HG03439 (cell line): ENCODE measurements around the gene PAQR8.
A peak's percentile ranks its signal among the peaks of the same experiment; 100 is the strongest.

Source experiments
- ATAC-seq: cut with Tn5 transposase; IDR thresholded peaks from one replicate; pipeline ENCODE4 v1.9.1; 2021; ENCODE audit warnings: mild to moderate bottlenecking, moderate library complexity; ENCODE audit not compliant: unreplicated experiment

PAQR8 gene, protein sequence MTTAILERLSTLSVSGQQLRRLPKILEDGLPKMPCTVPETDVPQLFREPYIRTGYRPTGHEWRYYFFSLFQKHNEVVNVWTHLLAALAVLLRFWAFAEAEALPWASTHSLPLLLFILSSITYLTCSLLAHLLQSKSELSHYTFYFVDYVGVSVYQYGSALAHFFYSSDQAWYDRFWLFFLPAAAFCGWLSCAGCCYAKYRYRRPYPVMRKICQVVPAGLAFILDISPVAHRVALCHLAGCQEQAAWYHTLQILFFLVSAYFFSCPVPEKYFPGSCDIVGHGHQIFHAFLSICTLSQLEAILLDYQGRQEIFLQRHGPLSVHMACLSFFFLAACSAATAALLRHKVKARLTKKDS

DNA sequence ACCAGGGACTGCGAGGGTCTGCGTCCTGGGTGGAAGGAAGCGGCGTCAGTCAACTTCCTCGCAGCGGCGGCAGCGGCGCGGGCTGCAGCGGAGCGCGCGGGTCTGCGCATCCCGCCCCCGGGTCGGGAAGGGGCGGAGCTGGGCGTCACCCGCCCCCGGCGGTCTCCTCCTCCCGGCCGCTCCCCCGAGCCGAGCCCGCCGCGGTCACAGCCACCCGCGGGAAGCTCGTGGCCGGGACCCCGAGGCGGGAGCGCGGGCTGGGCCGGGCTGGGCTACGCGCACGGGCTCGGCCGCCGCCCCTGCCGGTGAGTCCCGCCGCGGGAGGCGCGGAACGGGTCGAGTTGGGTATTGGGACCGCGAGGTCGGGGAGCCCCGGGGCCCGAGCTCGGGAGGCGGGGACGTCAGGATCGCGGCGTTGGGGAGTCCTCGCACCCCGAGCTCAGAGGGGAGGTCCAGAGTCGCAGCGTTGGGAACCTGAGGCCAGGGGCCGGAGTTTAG, at the start of gene PAQR8:
TSS of gene PAQR8 (plus strand) at position 207 of the 498 bp plus-strand sequence. CDS start 41,063 bp downstream, outside the sequence.
- peak; percentile 76 for ATAC-seq

DNA sequence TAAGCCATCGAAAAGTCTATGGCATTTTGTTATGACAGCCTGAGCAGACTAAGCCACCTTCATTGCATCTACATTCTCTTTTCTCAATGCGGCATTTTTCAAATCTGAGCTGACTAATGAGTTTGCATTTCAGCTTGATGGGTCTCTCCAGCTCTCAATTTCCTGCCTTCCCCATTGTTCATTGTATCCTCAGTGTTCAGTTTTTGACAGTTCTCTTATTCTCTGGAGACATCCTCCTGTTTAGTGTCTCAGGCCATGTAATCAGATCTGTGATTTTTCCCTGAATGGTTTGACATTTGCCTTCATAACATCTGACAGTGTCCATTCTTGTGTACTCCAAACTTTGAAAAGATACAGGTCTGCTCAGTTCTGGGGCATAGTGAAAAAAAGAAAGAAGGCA, 49.5 kb upstream of the PAQR8 start:
- ATAC-seq, result no peak

- ATAC-seq, result no peak
Measured at GRCh38 chr6:52314752-52315151, 47.2 kb upstream of the PAQR8 start.

DNA sequence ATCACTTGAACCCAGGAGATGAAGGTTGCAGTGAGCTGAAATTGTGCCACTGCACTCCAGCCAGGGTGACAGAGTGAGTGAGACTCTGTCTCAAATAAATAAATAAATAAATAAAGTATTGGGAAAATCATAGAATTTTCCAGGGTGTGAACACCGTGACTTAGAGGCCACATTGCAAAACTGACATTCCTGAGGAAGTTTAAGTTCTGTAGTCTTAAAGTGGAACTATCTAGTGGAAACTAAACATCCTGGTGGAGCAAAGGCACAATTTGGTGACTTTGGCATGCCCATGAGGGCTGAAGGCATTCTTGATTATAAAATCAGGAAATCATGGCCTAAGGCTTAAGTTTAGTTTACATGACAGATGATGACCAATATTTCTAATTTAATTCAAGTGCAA, 44.7 kb upstream of the PAQR8 start:
- ATAC-seq, result no peak

GRCh38 chr6:52317841-52318581, 43.9 kb upstream of the PAQR8 start:
- peak; percentile 98 for ATAC-seq

GRCh38 chr6:52324189-52324588, 37.8 kb upstream of the PAQR8 start:
- no peak for ATAC-seq

DNA sequence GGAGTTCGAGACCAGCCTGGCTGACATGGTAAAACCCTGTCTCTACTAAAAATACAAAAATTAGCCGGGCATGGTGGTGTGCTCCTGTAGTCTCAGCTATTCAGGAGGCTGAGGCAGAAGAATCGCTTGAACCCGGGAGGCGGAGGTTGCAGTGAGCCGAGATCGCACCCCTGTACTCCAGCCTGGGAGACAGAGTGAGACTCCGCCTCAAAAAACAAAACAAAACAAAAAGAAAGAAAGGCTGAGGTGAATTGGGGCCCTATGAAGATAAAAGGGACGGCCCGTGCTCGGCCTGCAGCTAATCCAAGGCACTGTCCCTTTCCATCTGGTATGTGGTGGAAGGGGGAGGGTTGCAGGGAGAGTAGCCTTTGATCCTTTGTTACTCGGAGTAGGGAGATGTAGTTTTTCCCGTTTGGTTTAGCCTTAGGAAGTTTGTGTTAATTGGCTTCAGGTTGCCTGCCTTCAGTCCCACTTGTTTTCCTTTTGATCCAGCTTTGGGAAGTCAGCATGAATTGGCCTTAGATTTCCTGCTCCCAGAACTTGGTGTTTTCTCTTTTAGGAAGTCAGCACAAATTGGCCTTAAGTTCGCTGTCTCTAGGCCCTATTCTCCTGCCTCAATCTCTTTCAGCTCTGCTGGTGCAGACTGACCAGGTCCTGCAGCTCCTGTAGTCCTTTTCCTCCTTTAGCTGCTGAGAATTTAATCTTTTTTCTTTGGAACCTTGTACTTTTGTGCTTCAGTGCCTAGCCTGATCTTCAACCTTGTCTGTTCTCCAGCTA, 36.1 kb upstream of the PAQR8 start:
- no peak for ATAC-seq

DNA sequence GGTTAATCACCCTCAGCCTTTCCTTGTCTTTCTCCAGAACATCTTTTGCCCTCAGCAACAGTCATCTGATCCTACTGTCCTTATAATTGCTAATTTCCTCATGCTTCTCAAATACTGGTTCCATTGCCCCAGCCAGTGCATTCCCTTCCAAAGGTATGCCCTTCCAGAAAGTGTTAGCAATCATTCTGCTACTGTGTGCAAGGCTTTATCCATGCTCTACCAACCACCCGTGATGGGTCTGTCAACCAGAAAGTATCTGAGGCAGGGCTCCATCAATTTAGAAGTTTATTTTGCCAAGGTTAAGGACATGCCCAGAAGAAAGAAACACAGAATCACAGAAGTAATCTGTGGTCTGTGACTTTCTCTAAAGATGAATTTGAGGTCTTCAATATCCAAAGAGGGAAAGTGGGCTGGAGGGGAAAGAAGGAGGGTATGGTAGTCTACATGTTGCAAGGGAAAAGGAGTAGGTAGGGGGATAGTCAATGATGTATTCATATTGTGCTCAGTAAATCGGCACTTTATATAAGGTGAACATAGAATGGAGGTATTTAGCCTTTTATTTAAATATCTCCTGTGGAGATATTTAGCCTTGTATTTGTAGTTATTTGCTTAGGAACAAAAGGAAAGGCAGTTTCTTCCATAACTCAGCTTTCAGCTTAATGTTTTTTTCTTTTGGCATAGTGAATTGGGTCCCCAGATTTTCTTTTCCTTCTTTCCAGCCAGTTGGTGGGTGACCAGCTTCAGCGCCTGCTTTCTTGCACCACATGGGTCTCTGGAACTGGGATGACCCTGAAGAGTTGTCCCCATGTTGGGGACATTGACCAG, 35.2 kb upstream of the PAQR8 start:
- ATAC-seq, result no peak

- ATAC-seq, result no peak
Measured at GRCh38 chr6:52328303-52328662, 33.7 kb upstream of the PAQR8 start.

- no peak for ATAC-seq
Measured at GRCh38 chr6:52328729-52329128, 33.2 kb upstream of the PAQR8 start.

DNA sequence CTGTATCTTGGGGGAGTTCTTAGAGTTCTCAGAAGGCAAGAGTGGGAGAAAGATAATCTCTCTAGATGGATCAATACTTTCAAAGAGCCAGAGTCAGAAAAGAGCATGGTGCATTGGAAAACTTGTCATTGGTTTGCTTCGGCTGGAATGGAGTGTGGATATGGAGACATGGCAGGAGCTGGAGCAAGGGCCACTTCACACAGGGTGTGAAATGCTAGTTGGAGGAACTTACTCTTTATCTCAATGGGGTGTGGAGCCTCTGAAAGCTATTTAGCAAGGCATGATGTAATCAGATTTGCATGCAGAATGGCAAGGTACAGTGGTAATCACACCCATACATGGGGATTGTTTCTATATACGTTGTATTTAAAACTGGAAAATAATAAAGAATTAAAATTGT, 31.5 kb upstream of the PAQR8 start:
- no peak for ATAC-seq

DNA sequence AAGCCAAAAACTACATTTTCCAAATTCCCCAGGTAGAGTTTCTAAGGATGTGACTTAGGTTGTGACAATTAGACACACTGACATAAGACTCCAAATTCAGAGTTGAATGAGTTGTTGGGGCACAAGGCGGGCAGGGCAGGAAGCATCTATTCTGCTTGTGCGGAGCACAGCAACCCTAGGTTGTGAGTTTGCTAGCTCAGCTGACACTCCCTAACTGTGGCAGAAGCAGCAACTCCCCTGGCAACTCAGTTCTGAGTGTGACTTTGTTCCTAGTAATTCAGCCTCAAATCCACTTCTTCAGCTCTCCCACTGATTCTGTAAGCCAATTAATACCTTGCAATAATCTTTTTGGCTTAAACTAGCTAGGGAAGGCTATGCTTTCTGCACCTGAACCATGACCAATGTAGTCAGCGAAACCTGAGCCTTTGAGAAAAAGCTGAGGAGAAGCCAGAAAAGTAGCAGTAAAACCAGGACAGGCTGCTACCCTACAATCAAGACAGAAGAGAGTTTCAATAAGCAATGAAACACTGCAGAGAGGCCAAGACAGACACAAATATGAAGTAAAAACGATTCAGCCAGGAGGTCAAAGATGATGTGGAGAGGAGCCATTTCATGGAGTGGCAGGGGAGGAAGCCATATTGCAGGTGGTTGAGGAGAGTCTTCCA, 30.0 kb upstream of the PAQR8 start:
- no peak for ATAC-seq

GRCh38 chr6:52333840-52334200, 28.1 kb upstream of the PAQR8 start:
- ATAC-seq, result peak; percentile 54

DNA sequence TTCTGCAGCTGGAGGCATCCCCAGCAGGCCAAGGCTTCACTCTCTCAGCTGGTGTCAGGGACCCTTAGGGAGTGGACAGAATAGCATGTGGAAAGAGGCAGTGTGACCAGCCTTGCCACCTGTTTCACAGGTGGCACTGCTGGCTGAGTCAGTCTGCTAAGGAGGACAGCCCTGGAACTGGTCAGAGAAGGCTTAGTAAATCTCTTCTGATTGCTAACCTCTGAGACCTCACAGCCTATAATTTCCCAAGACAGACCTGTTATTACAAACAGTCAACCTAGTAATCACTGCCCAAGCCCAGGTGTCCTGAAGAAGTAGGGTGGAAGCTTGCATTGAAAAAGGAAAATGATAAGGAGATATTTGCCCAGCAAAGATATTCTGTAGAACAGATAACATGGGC, 26.4 kb upstream of the PAQR8 start:
- ATAC-seq, result no peak

GRCh38 chr6:52336919-52337561, 24.9 kb upstream of the PAQR8 start:
- no peak for ATAC-seq

- ATAC-seq, result no peak
Measured at GRCh38 chr6:52337633-52338290, 24.2 kb upstream of the PAQR8 start.

GRCh38 chr6:52340603-52340880, 21.4 kb upstream of the PAQR8 start:
- ATAC-seq, result no peak

DNA sequence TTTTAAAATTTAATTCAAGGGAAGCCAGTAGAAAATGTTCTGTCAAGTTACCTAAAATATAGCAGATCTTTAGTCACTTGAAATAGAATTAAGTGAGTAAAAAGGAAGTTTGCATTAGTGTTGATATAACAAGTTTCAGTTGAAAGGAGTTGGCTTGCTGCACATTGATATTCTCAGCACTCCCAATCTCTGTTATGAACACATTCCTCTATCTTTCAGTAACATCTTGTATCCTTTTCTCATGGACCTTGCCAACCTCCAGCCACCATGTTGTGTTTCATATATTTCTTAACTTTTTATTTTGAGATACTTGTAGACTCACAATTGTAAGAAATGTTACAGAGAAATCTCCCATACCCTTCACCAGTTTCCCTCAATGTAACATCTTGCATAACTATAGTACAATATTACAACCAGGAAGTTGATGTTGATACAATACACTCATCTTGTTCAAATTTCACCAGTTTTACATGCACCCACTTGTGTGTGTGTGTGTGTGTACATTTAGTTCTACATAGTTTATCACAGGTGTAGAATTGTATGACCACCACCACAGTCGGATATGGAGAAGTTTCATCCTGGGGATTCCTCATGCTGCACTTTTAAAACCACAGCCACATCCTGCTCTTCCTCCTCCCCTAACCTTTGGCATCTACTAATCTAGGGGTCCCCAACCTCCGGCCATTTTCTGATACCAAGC, 20.2 kb upstream of the PAQR8 start:
- no peak for ATAC-seq

GRCh38 chr6:52345311-52345710, 16.6 kb upstream of the PAQR8 start:
- no peak for ATAC-seq
